Cerebellar nuclear complex (tissue), 1 donor: ENCODE measurements around the gene SLC29A1.
"Not testable (repeated sequence)": the region's sequence is repeated elsewhere in the genome, so short reads cannot be mapped to it uniquely, and the experiment has no call there.

ENCODE experiments used
- DNase-seq, 2 experiments: peaks; one replicate each; lab custom pipeline; 2025; lab: John Stamatoyannopoulos, UW

SLC29A1 gene

DNA sequence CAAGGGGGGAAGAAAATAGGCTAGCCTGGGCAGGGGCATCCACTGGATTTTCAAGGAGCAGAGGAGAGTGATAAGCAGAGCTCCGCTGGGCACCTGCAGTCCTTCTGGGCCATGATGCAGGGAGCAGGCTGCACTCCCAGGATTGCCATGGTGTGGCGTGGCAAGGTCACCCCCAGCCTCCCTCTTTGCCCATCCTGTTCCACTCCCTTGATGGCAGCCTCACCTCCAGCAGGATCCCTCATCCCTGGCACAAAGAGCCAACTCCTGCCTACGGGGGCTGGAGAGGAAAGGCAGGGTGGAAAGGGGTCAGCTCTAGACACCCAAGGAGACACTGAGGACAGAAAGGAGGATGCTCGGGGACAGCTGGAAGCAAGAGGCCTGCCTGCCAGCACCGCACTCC, 29.1 kb upstream of the SLC29A1 start:
- DNase-seq, result no peak

DNA sequence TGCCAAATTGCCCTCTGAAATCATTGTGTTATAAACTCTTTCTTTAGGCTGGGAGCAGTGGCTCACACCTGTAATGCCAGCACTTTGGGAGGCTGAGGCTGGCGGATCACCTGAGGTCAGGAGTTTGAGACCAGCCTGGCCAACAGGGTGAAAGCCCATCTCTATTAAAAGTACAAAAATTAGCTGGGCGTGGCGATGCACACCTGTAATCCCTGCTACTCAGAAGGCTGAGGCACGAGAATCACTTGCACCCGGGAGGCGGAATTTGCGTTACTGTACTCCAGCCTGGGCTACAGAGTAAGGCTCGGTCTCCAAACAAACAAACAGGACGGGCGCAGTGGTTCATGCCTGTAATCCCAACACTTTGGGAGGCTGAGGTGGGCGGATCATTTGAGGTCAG, 27.0 kb upstream of the SLC29A1 start:
- DNase-seq, result not testable (repeated sequence)

DNA sequence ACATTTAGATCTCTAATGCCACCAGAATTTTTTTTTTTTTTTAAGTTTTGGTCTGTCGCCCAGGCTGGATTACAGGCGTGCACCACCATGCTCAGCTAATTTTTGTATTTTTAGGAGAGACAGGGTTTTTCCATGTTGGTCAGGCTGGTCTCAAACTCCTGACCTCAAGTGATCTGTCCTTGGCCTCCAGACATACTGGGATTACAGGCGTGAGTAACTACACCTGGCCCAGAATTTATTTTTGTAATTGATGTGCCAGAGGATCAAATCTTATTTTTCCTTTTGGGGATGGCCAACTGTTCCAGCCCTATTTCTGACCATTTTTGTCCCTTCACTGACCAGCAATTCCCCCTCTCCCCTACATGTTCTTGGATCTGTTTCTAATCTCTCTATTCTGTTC, 24.7 kb upstream of the SLC29A1 start:
- no peak for DNase-seq

- no peak for DNase-seq
These were observed 23.5 kb upstream of the SLC29A1 start for GRCh38 chr6:44199883-44200282.

GRCh38 chr6:44201200-44201599, 22.2 kb upstream of the SLC29A1 start:
- DNase-seq, result no peak

GRCh38 chr6:44201638-44202303, 21.6 kb upstream of the SLC29A1 start:
- no peak for DNase-seq

DNA sequence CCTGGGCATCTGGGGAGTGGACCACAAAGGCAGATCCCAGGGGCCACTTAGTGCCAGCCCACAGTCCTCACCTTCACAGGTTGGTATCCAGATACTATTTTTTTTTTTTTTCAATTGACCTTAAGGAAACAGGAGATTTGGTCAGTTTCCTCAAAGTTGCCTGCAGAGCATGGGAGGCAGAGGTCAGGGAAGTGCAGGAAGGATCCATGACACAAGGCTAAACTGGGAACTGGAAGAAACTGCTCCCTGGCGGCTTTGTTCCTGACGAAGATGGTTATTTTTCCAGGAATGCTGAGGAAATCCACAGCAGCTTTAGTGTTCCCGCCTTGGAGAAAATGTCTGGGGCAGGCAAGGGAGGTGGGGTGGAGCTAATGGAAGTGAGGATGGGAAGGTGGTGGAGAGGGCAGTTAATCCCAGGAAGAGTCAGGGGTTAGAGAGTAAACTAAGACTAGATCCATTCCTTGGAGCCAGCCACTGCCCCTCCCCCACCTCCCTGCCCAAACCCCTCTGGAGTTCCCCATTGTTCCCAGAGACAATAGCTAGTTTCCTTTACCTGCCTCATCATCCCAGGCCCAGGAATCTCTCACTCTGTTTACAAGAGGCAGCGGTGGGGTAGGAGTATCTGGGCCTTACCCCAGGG, 20.9 kb upstream of the SLC29A1 start:
- DNase-seq, result no peak

- no peak for DNase-seq
These were observed 20.2 kb upstream of the SLC29A1 start for GRCh38 chr6:44202972-44203750.

- no peak for DNase-seq
These were observed 19.4 kb upstream of the SLC29A1 start for GRCh38 chr6:44203955-44204354.

GRCh38 chr6:44207966-44208365, 15.4 kb upstream of the SLC29A1 start:
- DNase-seq, result no peak

- DNase-seq, result no peak
These were observed 12.1 kb upstream of the SLC29A1 start for GRCh38 chr6:44211284-44211683.

- no peak for DNase-seq
These were observed 9.1 kb upstream of the SLC29A1 start for GRCh38 chr6:44214307-44214706.

DNA sequence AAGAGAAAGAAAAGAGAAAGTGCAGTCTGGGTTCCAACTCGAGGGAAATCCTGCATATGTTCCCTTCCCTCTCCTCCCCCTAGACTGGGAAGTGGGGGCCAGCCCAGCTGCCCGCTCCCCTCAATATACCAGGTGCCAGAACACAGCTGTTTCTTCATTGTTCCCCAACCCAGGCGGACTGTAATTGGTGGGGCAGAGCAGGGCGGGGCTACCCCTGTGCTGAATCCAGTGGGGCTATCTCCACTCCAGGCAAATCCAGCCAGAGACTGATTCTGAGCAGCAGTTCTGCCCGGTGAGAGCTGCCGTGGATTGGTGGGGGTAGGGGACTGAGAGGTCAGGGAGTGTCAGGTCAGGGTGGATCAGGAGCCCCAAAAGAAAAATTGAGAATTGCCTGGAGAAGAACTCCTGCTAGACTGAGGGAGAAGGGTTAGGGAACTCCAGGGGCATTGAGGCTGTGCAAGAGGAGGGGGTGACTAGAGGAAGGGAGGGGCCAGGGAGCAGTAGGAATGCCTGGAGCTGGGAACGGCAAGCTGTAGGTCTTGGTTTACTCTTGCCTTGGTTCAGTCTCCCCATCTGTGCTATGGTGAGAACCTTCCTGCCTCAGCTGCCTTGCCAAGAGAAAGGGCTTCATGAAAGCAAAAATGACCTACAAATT, 6.6 kb upstream of the SLC29A1 start, which contains the start of gene MYMX:
Gene MYMX (plus strand): TSS at position 250 of the 655 bp plus-strand sequence. CDS start 546 bp downstream, outside the sequence.
- DNase-seq, result no peak

- peak in 1 of 2 experiments; percentile 53 for DNase-seq
These were observed 5.9 kb upstream of the SLC29A1 start for GRCh38 chr6:44217332-44218143.

GRCh38 chr6:44219053-44219814, 4.2 kb upstream of the SLC29A1 start:
- DNase-seq, result no peak

DNA sequence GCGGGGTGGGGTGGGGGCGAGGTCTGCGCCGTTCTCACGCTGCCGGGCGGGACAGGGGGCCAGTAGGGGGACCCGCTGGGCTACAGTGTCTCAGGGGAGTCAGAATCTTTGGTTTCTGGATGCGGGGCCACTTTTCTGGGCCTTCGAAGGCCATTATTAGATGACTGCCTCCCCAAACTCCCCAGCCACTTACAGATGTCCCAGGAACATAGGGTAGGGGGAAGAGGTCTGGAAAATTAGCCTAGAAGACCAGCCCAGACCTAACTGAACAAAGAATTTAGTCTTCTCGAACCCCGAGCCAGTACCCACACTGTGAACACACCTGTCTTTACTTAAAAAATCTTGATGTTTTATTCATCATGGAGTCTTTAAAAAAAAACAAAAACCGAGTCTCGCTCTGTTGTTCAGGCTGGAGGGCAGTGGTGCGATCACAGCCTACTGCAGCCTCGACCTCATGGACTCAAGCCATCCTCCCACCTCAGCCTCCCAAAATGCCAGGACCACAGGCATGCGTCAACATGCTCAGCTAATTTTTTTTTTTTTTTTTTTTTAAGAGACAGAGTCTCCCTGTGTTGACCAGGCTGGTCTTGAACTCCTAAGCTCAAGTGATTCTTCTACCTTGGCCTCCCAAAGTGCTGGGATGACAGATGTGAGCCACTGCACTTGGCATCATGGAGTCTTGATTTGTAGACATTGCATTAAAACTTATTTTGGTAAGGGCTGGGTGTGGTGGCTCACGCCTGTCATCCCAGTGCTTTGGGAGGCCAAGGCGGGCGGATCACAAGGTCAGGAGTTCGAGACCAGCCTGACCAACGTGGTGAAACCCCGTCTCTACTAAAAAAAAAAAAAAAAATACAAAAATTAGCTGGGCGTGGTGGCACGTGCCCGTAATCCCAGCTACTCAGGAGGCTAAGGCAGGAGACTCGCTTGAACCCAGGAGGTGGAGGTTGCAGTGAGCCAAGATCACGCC, 3.3 kb upstream of the SLC29A1 start:
- DNase-seq, result no peak

DNA sequence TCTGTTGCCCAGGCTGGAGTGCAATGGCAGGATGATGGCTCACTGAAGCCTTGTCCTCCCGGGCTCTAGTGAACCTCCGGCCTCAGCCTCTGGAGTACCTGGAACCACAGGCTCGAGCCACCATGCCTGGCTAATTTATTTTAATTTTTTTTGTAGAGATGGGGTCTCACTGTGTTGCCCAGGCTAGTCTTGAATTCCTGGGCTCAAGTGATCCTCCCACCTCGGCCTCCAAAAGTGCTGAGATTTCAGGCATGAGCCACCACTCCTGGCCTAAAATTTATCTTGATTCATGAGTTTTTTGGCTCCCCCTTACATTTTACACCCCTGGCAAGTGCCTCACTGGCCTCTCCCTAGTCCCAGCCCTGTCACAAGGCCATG, 2.5 kb upstream of the SLC29A1 start:
- no peak for DNase-seq

DNA sequence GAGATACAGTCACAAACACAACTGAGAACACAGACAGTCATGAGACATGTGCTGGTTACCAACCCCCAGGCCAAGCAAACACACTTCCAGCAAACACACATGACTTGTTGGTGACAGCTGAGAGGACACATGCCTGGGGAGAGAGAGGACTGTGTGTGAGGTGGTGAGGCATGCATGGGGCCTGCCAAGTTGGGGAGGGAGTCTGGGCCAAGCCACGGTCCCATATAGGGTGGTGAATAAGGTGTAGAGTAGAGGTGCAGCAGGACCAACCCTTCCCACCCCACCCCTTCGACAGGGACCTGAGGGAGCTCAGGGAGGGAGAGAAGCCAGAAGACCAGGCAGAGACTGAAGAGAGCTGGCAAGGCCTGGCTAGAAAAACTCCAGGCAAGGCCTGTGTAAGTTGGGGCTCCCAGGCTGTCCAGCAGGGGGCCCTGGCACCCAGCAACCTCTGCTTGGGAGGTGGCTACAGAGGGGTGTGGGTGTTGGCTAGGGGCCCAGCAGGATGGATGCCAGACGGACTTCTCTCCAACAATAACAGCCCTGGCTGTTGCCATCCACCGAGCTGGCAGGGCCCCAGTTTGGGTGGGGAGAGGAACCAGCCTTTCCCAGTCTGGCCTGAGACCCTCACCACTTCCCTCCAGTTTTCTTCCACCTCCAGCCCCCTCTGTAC, 2.0 kb upstream of the SLC29A1 start:
- no peak for DNase-seq

DNA sequence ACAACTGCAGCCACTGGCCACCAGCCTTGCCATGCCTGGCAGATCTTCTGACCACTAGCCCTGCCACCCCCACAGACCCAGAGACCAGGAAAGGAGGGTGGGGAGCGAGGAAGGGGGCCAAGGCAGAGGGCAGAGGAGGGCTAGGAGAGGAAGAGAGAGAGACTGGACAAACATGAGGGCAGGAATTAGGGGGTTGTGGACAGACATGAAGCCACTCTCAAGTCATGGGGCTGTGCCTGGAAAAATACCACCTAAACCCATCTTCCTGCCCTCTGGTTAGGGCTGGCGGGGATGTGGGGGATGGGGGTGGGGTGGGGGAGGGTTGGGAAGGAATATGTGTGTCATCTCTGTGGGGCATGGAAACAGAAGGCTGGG, 1.4 kb upstream of the SLC29A1 start:
- no peak for DNase-seq
